Measurements from ENCODE around the gene RPAP3.

DNA sequence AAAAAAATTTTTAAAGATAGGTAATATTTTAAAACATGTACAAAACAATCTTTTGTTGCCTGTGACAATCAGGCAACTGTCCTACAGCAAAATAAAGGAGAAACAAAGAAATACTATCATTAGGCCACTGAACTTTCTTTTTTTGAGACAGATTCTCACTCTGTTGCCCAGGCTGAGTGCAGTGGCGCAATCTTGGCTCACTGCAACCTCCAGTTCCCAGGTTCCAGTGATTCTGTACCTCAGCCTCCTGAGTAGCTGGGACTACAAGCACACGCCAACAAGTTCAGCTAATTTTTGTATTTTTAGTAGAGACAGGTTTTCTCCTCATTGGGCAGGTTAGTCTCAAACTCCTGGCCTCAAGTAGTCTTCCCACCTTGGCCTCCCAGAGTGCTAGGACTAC lies 16.6 kb downstream of the RPAP3 start:
- TF ChIP-seq, protein P1, sequence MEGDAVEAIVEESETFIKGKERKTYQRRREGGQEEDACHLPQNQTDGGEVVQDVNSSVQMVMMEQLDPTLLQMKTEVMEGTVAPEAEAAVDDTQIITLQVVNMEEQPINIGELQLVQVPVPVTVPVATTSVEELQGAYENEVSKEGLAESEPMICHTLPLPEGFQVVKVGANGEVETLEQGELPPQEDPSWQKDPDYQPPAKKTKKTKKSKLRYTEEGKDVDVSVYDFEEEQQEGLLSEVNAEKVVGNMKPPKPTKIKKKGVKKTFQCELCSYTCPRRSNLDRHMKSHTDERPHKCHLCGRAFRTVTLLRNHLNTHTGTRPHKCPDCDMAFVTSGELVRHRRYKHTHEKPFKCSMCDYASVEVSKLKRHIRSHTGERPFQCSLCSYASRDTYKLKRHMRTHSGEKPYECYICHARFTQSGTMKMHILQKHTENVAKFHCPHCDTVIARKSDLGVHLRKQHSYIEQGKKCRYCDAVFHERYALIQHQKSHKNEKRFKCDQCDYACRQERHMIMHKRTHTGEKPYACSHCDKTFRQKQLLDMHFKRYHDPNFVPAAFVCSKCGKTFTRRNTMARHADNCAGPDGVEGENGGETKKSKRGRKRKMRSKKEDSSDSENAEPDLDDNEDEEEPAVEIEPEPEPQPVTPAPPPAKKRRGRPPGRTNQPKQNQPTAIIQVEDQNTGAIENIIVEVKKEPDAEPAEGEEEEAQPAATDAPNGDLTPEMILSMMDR (IDR thresholded peaks at IDR 0.05) = no peak
- no peak for TF ChIP-seq POLR2A (IDR thresholded peaks at IDR 0.05)

Measured in body of pancreas (tissue), 4 donors.